GM20000 (cell line): ENCODE results near the gene SIRT7.

Experiments
- DNase-seq: peaks from one replicate; pipeline ENCODE4 v3.0.0; 2012; ENCODE audit warnings: low spot score
- CTCF ChIP-seq: IDR thresholded peaks from 2 replicates; pipeline ENCODE4 v1.5.1; 2012; ENCODE audit warnings: mild to moderate bottlenecking, control low read depth; ENCODE audit errors: extremely low read depth, missing control alignments

SIRT7 gene

GRCh38 chr17:81951785-81952684, 34.1 kb upstream of the SIRT7 start:
- DNase-seq = no peak
- no peak for TF ChIP-seq CTCF

GRCh38 chr17:81950501-81950900, 32.5 kb upstream of the SIRT7 start:
- no peak for TF ChIP-seq CTCF
- no peak for DNase-seq

GRCh38 chr17:81948635-81949378, 30.8 kb upstream of the SIRT7 start:
- TF ChIP-seq CTCF = no peak
- no peak for DNase-seq

- no peak for TF ChIP-seq CTCF
- DNase-seq = no peak
Measured at GRCh38 chr17:81947189-81947588, 29.2 kb upstream of the SIRT7 start, which contains the start of gene MYADML2. Gene MYADML2, minus strand, starts transcription at chr17:81947233. Its CDS starts 5,492 bp downstream, at chr17:81941741.

GRCh38 chr17:81944858-81945257, 26.9 kb upstream of the SIRT7 start:
- TF ChIP-seq CTCF = no peak
- DNase-seq = no peak

GRCh38 chr17:81942167-81942553, 24.2 kb upstream of the SIRT7 start:
- no peak for DNase-seq
- no peak for TF ChIP-seq CTCF

- no peak for TF ChIP-seq CTCF
- no peak for DNase-seq
Measured at GRCh38 chr17:81941484-81942166, 23.6 kb upstream of the SIRT7 start.
